ENCODE measurements around the gene ATG2A. TPM values are rescaled to one million over a fixed set of nuclear protein-coding genes. Genes with fewer than 3 reads are reported as not detected.

Gene ATG2A
- total and polyA plus RNA-seq, 2 of the 8 experiments (the other 6 are each of a cell fraction or from before 2014, with no cell fraction given) = 12.1 to 22.1 TPM

GRCh38 chr11:64854534-64855502 is 62.2 kb downstream of the ATG2A start (continued):
- no peak for TF ChIP-seq FOSL1 (IDR thresholded peaks at IDR 0.05; ENCODE audit: insufficient read depth, low read depth, low read length)
